Sciatic nerve (tissue), 2 donors: ENCODE measurements around the gene RFX4. TPM values are rescaled to one million over a fixed set of nuclear protein-coding genes. Genes with fewer than 3 reads are reported as not detected.

ENCODE experiments used
- ATAC-seq: fragments of 200-7000 bp; cut with Tn5 transposase; one replicate; pipeline ENCODE4 v1.9.1; 2020; ENCODE audit warnings: mild to moderate bottlenecking, moderate library complexity
- DNase-seq: peaks from one replicate; pipeline ENCODE4 v3.0.0-alpha.2; 2020; ENCODE audit warnings: low spot score
- intact Hi-C: fragments of 100-400 bp; cut with DNase I; formaldehyde crosslinking; loops from one replicate; pipeline ENCODE4 v1.14.2; 2022
- total RNA-seq: library from RNA; stranded (reverse); fragmentation: NEBNext Ultra II Directional; extraction: Animal tissue kit (Norgen Biotek cat#: 25700); gene quantifications from one replicate; pipeline ENCODE4 v1.2.1, GENCODE V29; 2021
- donor health status: DM: no; HTN: no; CAD: no.
- donor health status: DM: no; HTN: no; CAD: no.

The RFX4 gene
- total RNA-seq, result not detected

DNA sequence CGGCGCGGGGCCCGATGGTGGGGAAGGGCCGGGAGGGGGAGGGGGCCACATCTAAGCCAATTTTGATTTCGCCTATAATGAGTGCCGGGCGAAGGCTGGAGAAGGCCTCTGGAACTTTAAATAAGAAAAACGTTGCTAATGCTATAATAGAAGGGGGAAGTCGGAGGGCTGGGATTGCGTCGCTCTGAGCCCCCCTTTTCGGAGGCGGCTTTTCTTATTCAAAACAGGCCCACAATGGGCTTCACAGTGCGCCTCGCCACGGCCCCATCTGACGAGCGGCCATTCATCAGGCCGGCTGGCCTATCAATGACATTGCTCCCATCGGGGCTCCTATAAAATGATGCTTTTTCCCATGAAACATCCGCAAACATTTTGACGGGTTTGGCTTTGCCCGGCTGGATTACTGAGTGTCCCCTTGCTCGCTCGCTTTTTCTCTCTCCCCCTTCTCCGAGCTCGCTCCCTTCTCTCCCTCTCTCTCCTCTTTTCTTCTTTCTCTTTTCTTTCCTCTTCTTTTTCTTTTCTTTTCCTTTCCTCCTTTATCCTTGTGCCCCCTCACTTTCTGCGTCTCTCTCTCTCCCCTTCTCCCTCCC, at the start of gene RFX4:
Gene RFX4, plus strand, starts transcription at position 364 of the 590 bp plus-strand sequence. CDS start 317 bp downstream, outside the sequence.
- intact Hi-C loops, result no loop called here
- DNase-seq (no peak), ATAC-seq (no peak)

GRCh38 chr12:106541201-106541600, 41.6 kb upstream of the RFX4 start:
- intact Hi-C loops, result no loop called here
- ATAC-seq (no peak), DNase-seq (no peak)

- ATAC-seq, result no peak
- DNase-seq, result no peak
- intact Hi-C loops, result no loop called here
Observed at GRCh38 chr12:106551410-106551809, 31.4 kb upstream of the RFX4 start.

- ATAC-seq (no peak), DNase-seq (no peak)
- intact Hi-C loops, result no loop called here
Observed at GRCh38 chr12:106552228-106552627, 30.6 kb upstream of the RFX4 start.

DNA sequence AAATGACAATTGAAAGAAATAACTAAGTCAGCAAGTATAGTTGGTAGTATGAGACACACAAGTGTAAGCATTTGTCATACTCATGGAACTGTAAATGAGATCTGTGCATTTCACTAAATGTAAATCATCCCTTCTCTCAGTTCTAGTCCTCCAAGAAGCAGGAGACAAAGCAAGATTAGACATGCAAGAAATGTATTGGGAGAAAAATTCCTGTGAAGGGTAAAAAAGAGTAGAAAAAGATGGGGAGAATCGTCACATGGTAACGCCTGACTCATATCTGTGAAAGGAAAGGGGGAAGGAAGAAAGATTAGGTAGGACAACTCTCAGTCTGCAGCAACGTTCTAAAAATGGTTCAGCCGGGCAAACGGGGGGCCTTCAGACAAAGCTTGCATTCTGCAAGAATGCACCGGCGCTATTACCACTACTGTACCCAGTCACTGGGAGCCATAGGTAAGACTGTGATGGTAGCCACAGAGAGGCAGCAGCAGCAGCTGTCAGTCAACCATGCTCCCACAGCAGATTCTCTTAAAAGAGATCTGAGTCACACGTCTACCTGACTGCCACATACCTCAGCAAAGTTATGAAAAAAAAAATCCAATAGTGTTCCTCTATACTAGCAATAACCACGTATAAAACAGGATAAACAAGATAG, 18.0 kb upstream of the RFX4 start:
- DNase-seq (no peak), ATAC-seq (no peak)
- intact Hi-C loops, result no loop called here

DNA sequence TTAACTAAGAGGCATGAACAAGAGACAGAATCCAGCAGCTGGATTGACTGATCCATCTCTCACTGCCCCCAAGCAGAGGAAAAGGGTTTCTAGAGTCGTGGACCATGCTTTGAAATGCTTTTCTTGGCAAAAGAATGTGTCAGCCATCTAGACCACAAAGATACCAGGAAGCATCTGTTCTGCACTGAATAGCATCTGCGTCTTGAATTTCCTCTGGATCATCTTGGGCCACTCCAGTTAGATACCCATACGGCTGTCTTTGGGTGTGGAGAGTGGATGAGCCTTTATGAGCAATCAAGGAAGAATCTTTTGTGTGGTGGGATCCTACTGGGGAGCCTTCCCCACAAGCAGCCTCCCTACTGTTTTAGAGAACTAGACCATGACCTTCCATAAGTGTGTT, 16.0 kb upstream of the RFX4 start:
- DNase-seq (no peak), ATAC-seq (no peak)
- intact Hi-C loops, result no loop called here

GRCh38 chr12:106573239-106573638, 9.6 kb upstream of the RFX4 start:
- intact Hi-C loops, result loop anchor here (5.0 kb wide), 1 partner anchor 1876 kb away; no protein-coding TSS in a partner anchor
- no peak for DNase-seq
- ATAC-seq, result no peak

GRCh38 chr12:106576848-106577247, 6.0 kb upstream of the RFX4 start:
- DNase-seq (no peak), ATAC-seq (no peak)
- intact Hi-C loops, result no loop called here

DNA sequence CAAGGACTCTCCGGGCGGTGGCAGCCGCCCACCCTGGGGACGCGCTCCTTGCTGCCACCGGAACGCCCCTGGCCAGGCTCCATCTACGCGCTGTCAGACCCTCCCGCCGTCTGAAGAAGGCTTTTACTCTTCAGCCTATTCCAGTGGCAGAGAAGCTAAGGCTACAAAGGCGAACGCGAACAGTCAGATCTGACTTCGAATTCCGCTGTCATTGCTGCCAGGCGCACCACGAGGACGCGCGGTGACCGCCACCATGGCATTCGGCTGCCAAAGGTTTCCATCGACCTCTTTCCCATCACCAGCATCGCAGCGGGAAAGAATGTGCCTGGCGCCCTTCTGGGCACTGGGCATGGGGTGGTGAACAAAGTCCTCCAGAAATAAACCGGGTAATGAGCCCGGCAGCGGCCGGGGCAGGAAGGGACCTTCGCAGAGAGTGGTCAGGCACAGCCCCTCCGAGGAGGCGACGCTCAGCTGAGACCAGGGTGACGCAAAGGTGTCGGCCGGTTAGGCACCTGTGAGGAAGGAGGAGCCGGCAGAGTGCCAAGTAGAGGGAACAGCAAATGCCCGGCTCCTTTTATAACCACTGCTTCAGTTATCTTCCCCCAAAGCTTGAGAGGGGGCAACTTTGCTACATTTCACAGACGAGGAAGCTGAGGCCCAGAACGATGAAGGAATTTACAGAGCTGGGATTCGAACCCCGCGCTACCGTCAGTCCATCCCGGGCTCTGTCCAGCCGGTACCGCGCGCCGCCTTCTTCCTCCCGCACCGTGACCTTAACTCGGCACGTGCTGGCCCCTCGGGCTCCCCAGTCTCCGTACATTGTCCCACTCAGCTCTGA, 1.9 kb upstream of the RFX4 start:
- ATAC-seq (no peak), DNase-seq (no peak)
- intact Hi-C loops, result no loop called here

GRCh38 chr12:106581543-106582248, 1.1 kb upstream of the RFX4 start:
- peak; percentile 67 for ATAC-seq
- no peak for DNase-seq

GRCh38 chr12:106582249-106582591, 584 bp upstream of the RFX4 start:
- DNase-seq (no peak), ATAC-seq (no peak)

More at GRCh38 chr12:106581543-106582248, 1.1 kb upstream of the RFX4 start:
- intact Hi-C loops, result no loop called here

DNA sequence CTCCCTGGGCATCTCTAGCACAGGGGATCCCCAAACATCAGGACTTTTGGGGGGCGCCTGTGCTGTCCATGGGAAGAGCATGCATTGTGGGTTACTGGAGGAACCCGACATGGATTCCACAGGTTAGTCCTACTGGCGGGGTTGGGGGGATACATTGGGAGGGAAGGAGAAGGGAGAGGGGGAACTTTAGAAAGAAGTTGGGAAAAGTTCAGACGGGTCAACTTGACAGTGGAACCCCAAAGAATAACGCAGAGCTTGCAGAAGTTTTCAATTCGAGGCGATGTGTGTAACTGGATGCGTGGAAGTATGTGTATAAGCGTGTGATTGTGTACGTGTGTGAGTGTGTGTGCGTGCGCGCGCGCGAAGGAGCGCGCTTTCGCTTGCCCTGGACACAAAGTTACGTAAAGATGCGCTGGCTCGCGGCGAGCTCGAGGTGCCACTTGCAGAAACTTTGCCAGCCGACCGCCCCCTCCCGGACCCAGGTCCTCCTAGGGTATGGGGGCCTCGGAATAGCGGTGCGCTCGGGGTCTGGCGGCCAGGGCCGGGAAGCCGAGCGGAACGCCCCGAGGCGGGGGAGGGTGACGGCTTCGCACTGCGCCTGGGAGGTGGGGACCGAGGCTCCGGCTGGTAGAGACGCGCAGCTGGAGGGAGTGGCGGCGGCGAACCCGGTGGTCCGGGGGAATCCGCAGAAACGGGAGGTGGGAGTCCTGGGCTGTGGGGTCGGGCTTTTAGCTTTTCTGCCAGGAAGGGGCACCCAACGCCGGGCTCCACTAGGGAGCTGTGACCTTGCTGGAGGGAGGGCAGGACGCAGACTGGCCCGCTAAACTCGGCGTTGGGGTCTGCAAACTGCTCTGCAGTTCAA, 669 bp downstream of the RFX4 start:
- ATAC-seq (no peak), DNase-seq (no peak)
- intact Hi-C loops, result no loop called here

More at GRCh38 chr12:106582249-106582591, 584 bp upstream of the RFX4 start:
- intact Hi-C loops, result no loop called here

DNA sequence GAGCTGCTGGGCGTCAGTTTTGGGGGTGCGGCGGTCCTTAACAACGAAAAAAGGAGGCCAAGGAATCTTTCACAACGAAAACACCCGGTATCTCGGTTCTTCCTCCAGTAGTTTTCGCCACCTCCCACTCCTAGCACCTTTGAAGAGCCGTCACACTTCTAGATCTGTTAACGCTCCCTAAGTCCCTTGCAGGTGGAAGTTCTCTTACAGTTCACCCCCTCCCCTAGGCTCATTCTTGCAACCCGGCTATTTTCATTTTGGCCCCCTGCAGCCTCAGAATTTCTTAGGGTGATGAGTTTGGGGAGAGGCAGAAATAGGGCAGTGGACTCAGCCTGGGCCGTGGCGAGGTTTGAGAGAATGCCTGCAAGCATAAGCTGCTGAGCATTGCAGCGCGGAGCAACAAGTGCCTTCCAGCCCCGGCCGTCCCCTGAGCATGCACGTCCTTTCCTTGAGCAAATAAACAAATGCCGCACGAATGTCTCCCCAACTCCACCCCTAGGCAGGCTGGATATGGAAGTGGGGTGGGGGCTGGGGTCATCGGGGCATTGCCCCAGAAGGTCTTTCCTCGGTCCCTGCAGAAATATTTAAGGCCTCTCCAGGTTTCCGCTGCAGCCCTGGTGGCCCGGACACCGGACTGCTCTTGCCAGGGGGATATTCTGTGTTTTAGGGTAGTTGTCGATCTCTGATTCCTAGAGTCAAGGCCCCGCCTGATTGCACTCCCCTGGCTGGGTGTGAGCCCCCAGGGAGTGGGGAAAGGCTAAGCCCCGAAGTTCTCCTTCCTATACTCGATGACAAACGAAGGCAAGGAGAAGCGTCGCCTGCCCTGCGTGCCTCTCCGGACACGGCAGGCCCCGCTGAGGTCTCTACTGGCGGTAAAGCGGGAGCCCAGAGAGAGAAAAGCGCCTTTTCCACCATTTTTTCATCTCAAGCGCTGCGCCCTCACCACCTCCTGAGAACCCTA, 1.6 kb downstream of the RFX4 start:
- no peak for DNase-seq
- intact Hi-C loops, result no loop called here
- ATAC-seq, result no peak

GRCh38 chr12:106585105-106585520, 2.3 kb downstream of the RFX4 start:
- intact Hi-C loops, result no loop called here
- DNase-seq (no peak), ATAC-seq (no peak)

- intact Hi-C loops, result no loop called here
- DNase-seq (no peak), ATAC-seq (no peak)
Observed at GRCh38 chr12:106585521-106586277, 2.9 kb downstream of the RFX4 start.

DNA sequence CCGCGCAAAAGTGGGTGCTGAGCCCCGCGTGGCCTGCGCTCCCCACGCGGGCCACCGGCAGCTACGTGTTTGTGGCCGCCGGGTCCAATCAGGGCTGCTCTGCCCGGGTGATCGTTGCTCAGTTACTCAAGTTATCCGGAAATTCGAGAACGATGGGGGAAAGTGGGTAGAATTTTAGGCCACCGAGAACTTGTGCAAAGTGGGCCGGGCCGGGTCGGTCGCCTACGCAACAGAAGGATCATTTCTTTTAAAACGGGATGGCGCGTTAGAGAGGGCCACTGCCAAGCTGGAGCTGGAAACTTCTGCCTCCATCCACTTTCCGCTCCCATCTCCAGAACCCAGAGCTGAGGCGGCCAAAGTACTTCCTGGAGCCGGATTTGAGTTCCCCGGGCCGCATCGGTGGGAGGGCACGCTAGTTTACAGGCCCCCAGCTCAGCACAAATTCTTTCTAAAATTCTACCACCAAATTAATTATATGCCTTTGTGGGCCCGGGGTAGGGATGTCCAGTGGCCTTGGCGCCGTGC, 3.5 kb downstream of the RFX4 start:
- intact Hi-C loops, result no loop called here

More for the DNA sequence above, 3.5 kb downstream of the RFX4 start:
- ATAC-seq (no peak), DNase-seq (no peak)
